Fibroblast of mammary gland (primary cell): Measurements from ENCODE around the gene NEURL4.
"Not testable (repeated sequence)": the region's sequence is repeated elsewhere in the genome, so short reads cannot be mapped to it uniquely, and the experiment has no call there.

Source experiments
- DNase-seq: peaks from one replicate; pipeline ENCODE4 v3.0.0-alpha.2; 2010; ENCODE audit warnings: low read depth
- H3K4me3 ChIP-seq: 2 replicates; pipeline ENCODE4 v1.5.1; 2011; ENCODE audit warnings: low read depth, mild to moderate bottlenecking, low read length, moderate library complexity; ENCODE audit not compliant: control insufficient read depth
- TF ChIP-seq, protein P1 (sequence below): conservative IDR thresholded peaks from 2 replicates; pipeline ENCODE4 v1.5.1; 2011; ENCODE audit warnings: low read depth, low read length, inconsistent platforms; ENCODE audit not compliant: control insufficient read depth, insufficient read depth

NEURL4 gene

GRCh38 chr17:7328840-7329373, at the start of gene NEURL4:
Gene NEURL4, minus strand, starts transcription at chr17:7329335. Its CDS starts 23 bp downstream, at chr17:7329312.
- TF ChIP-seq, protein P1, sequence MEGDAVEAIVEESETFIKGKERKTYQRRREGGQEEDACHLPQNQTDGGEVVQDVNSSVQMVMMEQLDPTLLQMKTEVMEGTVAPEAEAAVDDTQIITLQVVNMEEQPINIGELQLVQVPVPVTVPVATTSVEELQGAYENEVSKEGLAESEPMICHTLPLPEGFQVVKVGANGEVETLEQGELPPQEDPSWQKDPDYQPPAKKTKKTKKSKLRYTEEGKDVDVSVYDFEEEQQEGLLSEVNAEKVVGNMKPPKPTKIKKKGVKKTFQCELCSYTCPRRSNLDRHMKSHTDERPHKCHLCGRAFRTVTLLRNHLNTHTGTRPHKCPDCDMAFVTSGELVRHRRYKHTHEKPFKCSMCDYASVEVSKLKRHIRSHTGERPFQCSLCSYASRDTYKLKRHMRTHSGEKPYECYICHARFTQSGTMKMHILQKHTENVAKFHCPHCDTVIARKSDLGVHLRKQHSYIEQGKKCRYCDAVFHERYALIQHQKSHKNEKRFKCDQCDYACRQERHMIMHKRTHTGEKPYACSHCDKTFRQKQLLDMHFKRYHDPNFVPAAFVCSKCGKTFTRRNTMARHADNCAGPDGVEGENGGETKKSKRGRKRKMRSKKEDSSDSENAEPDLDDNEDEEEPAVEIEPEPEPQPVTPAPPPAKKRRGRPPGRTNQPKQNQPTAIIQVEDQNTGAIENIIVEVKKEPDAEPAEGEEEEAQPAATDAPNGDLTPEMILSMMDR, result no peak
- peak within 1 kb of the TSS; percentile 90 for H3K4me3 ChIP-seq
- DNase-seq, result no peak

GRCh38 chr17:7374353-7374752, 45.2 kb upstream of the NEURL4 start:
- no peak for DNase-seq
- TF ChIP-seq, protein P1, result no peak
- no peak overlapping the region for H3K4me3 ChIP-seq

DNA sequence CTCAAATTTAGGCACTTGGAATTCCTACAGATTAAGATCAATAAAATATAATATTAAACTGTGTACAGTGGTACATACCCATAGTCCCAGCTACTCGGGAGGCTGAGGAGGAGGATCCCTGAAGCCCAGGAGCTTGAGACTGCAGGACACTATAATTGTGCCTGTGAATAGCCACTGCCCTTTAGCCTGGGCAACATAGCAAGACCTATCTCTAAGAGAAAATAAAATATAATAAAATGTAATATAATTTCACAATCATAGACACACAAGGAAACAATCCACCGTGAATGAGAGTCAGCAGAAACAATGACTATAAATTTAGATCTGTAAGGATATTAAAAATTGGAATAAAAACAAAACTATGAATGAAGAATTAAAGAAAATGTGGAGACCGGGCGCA, 41.7 kb upstream of the NEURL4 start:
- TF ChIP-seq, protein P1, result no peak
- H3K4me3 ChIP-seq, result no peak overlapping the region
- DNase-seq, result no peak

DNA sequence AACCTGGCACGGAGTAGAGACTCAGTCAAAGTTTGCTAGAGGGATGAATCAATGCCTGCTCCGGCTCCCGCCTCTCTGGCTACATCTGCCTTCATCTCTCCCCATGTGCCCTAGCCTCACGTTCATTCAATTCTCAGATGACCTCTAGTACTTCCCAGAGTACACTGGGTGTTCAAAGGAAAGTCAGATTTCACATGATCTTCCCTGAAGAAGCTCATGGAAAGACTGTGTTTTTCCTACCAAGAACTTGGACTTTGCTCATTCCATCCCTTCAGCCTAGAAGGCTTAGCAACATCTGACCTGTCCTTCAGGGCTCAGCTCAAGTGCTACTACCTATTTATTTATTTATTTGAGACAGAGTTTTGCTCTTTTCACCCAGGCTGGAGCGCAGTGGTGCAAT, 40.7 kb upstream of the NEURL4 start:
- TF ChIP-seq, protein P1, result no peak
- no peak overlapping the region for H3K4me3 ChIP-seq
- no peak for DNase-seq

- H3K4me3 ChIP-seq, DNase-seq: not testable (repeated sequence)
These were observed 39.5 kb upstream of the NEURL4 start for GRCh38 chr17:7368599-7368994.

DNA sequence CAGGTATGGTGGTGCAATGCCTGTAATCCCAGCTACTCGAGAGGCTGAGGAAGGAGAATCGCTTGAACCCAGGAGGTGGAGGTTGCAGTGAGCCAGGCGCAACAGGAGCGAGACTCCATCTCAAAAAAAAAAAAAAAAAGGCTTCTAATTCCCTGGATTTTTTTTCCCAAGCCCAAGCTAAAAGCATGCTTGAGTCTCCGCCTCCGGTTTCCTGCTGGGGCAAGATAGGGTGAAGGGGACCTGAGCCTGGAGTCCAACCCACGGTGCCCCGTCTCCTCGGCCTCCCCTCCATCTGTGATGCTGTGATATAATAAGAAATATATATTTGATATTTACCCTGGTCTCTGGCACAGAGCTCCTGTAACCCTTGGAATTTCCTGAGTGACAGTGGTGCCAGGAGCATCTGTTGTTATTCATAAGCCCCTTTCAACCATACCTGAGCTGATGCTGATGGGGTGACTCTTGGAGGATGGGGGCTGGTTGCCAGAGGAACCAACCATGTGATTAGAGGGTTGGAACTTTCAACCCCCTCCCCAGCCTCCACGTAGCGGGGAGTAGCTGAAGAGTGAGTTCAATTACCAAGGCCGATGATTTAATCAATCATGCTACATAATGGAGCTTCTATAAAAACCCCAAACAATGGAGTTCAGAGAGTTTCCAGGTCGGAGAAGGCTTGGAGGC, 38.9 kb upstream of the NEURL4 start:
- no peak for DNase-seq
- TF ChIP-seq, protein P1, result no peak
- no peak overlapping the region for H3K4me3 ChIP-seq

- no peak overlapping the region for H3K4me3 ChIP-seq
- no peak for DNase-seq
- TF ChIP-seq, protein P1, result no peak
These were observed 37.9 kb upstream of the NEURL4 start for GRCh38 chr17:7367083-7367482.

GRCh38 chr17:7365963-7366362, 36.8 kb upstream of the NEURL4 start:
- not testable (repeated sequence) for H3K4me3 ChIP-seq, DNase-seq
